HFFc6 (cell line): ENCODE results near the gene SLC5A3. TPM values are rescaled to one million over a fixed set of nuclear protein-coding genes. Genes with fewer than 3 reads are reported as not detected.

Experiments used
- DNase-seq: peaks from one replicate; pipeline ENCODE4 v3.0.0-alpha.2; 2018
- H3K27ac Mint-ChIP-seq: 2 replicates; pipeline ENCODE4 v1.8.0; 2020; ENCODE audit warnings: mild to moderate bottlenecking, mixed read lengths
- H3K27me3 Mint-ChIP-seq: 2 replicates; pipeline ENCODE4 v1.8.0; 2021; ENCODE audit warnings: mild to moderate bottlenecking, moderate library complexity, mixed read lengths; ENCODE audit not compliant: insufficient read depth
- H3K36me3 Mint-ChIP-seq: 2 replicates; pipeline ENCODE4 v1.8.0; 2021; ENCODE audit warnings: low read depth, mixed read lengths
- H3K4me1 Mint-ChIP-seq: 2 replicates; pipeline ENCODE4 v1.8.0; 2020; ENCODE audit warnings: low read depth, mixed read lengths
- H3K4me3 Mint-ChIP-seq: 2 replicates; pipeline ENCODE4 v1.8.0; 2020; ENCODE audit warnings: mild to moderate bottlenecking, moderate library complexity, mixed read lengths
- H3K9me3 Mint-ChIP-seq: 2 replicates; pipeline ENCODE4 v1.8.0; 2020; ENCODE audit warnings: mild to moderate bottlenecking, mixed read lengths
- CTCF ChIP-seq: fragments of 200-600 bp; sonication (generic); IDR thresholded peaks from 2 replicates; pipeline ENCODE4 v1.5.0; 2021; ENCODE audit warnings: antibody characterized with exemption, mild to moderate bottlenecking
- total RNA-seq, 6 experiments: library from RNA; stranded (reverse); fragmentation: NEBNext Ultra II Directional; extraction: Animal tissue kit (Norgen Biotek cat#: 25700); gene quantifications; 2 replicates in 1 of 6; 3 replicates in 5 of 6; pipeline ENCODE4 v1.2.3, GENCODE V29; 2021

SLC5A3 gene
- total RNA-seq, 6 experiments from 2014 or later, result 7.3 to 21.1 (median 8.8) TPM

- no peaks in the 10 kb centered on the region for H3K9me3 Mint-ChIP-seq
- DNase-seq, result no peak
- no peaks in the 10 kb centered on the region for H3K4me1 Mint-ChIP-seq
- no peak overlapping the region for H3K27ac Mint-ChIP-seq
- H3K4me3 Mint-ChIP-seq, result no peak overlapping the region
- peaks cover 7% of the 10 kb centered on the region for H3K27me3 Mint-ChIP-seq
- H3K36me3 Mint-ChIP-seq, result no peaks in the 10 kb centered on the region
- no peak for TF ChIP-seq CTCF
These were observed 25.5 kb upstream of the SLC5A3 start for GRCh38 chr21:34047835-34048234.

- no peak for TF ChIP-seq CTCF
- Mint-ChIP-seq H3K36me3 (no peaks in the 10 kb centered on the region), H3K27ac (no peak overlapping the region), H3K4me1 (no peaks in the 10 kb centered on the region), H3K4me3 (no peak overlapping the region), H3K9me3 (no peaks in the 10 kb centered on the region), H3K27me3 (no peaks in the 10 kb centered on the region; the same call in 1 of the 2 replicates)
- DNase-seq, result no peak
These were observed 21.2 kb upstream of the SLC5A3 start for GRCh38 chr21:34052171-34052570.

- Mint-ChIP-seq H3K9me3 (no peaks in the 10 kb centered on the region), H3K4me3 (no peak overlapping the region), H3K36me3 (no peaks in the 10 kb centered on the region), H3K4me1 (no peaks in the 10 kb centered on the region), H3K27ac (no peak overlapping the region), H3K27me3 (no peaks in the 10 kb centered on the region; the same call in 1 of the 2 replicates)
- TF ChIP-seq CTCF, result no peak
- DNase-seq, result no peak
These were observed 19.1 kb upstream of the SLC5A3 start for GRCh38 chr21:34054259-34054658.

- H3K4me3 Mint-ChIP-seq, result no peak overlapping the region
- no peaks in the 10 kb centered on the region for H3K4me1 Mint-ChIP-seq
- H3K9me3 Mint-ChIP-seq, result no peaks in the 10 kb centered on the region
- no peaks in the 10 kb centered on the region for H3K36me3 Mint-ChIP-seq
- TF ChIP-seq CTCF, result no peak
- H3K27ac Mint-ChIP-seq, result no peak overlapping the region
- DNase-seq, result no peak
- no peaks in the 10 kb centered on the region; the same call in 1 of the 2 replicates for H3K27me3 Mint-ChIP-seq
These were observed 17.8 kb upstream of the SLC5A3 start for GRCh38 chr21:34055615-34056014.

- Mint-ChIP-seq H3K4me3 (no peak overlapping the region), H3K27ac (no peak overlapping the region), H3K9me3 (no peaks in the 10 kb centered on the region), H3K27me3 (peaks cover under 1% of the 10 kb centered on the region), H3K4me1 (peaks cover 20% of the 10 kb centered on the region), H3K36me3 (no peaks in the 10 kb centered on the region)
- TF ChIP-seq CTCF, result no peak
- no peak for DNase-seq
These were observed 11.4 kb upstream of the SLC5A3 start for GRCh38 chr21:34061983-34062382.

GRCh38 chr21:34065027-34065426 is 8.4 kb upstream of the SLC5A3 start:
- TF ChIP-seq CTCF, result no peak
- Mint-ChIP-seq H3K4me3 (no peak overlapping the region; the same call in 1 of the 2 replicates), H3K36me3 (no peaks in the 10 kb centered on the region), H3K27me3 (peaks cover 3% of the 10 kb centered on the region), H3K9me3 (no peaks in the 10 kb centered on the region), H3K27ac (no peak overlapping the region), H3K4me1 (peaks cover 20% of the 10 kb centered on the region)
- no peak for DNase-seq
